Liver (tissue), 2 donors: ENCODE results near the gene BST1.

Experiments used
- RAD21 ChIP-seq, 2 donors: IDR thresholded peaks; 2 replicates each; pipeline ENCODE4 v1.6.1; 2016; ENCODE audit warnings: antibody characterized with exemption in 2 of 2, mild to moderate bottlenecking in 2 of 2
- YY1 ChIP-seq: IDR thresholded peaks from 2 replicates; pipeline ENCODE4 v1.6.1; 2016; ENCODE audit warnings: antibody characterized with exemption, mild to moderate bottlenecking
- donor health status: healthy.

DNA sequence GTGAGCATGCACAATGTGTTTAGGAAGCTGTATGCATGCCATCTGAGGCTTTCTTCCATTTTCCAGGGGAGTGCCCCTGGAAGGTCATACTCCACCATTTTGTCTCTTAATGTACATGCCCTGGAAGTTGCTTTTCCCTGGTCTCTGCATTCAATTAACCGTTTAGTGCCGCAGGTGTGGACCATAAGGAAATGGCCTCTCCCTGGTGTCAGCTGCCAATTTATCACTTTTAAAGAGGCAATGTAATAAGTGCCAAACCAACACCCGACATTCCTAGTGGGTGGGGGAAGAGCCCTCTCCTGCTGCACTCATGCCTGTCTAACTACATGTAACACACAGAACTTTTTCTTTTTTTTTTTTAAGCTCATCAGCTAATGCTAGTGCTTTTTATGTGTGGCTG, 7.1 kb upstream of the BST1 start:
- TF ChIP-seq RAD21 (IDR thresholded peaks at IDR 0.05) (no peak), YY1 (no peak)
